GM12891 (cell line): ENCODE results near the gene SLC3A2.

Experiments
- PAX5 ChIP-seq: IDR thresholded peaks from 2 replicates; pipeline ENCODE4 v1.6.1; 2011; ENCODE audit warnings: low read length, moderate library complexity, mild to moderate bottlenecking; ENCODE audit not compliant: insufficient read depth, severe bottlenecking
- POLR2A ChIP-seq: IDR thresholded peaks from 2 replicates; pipeline ENCODE4 v1.6.1; 2011; ENCODE audit warnings: low read depth, low read length, control low read depth
- POLR2AphosphoS5 ChIP-seq: IDR thresholded peaks from 2 replicates; pipeline ENCODE4 v1.6.1; 2011; ENCODE audit warnings: low read depth, low read length, control low read depth
- SPI1 ChIP-seq: IDR thresholded peaks from 2 replicates; pipeline ENCODE4 v1.6.1; 2011; ENCODE audit warnings: low read depth, low read length, control low read depth
- TAF1 ChIP-seq: IDR thresholded peaks from 2 replicates; pipeline ENCODE4 v1.6.1; 2011; ENCODE audit warnings: low read depth, low read length, control low read depth

- no peak for TF ChIP-seq POLR2A
- TF ChIP-seq POLR2AphosphoS5, result no peak
- TF ChIP-seq SPI1, result no peak
- no peak for TF ChIP-seq PAX5
- TF ChIP-seq TAF1, result no peak
Measured at GRCh38 chr11:62835336-62835735, 45.4 kb upstream of the SLC3A2 start.
